ENCODE data around the gene CD38. TPM values are rescaled to one million over a fixed set of nuclear protein-coding genes. Genes with fewer than 3 reads are reported as not detected.

CD38 gene
- total RNA-seq, 4 donors from 2014 or later: 0.26 to 4.6 (median 1.6) TPM

- DNase-seq: no peak
- TF ChIP-seq, protein P1, sequence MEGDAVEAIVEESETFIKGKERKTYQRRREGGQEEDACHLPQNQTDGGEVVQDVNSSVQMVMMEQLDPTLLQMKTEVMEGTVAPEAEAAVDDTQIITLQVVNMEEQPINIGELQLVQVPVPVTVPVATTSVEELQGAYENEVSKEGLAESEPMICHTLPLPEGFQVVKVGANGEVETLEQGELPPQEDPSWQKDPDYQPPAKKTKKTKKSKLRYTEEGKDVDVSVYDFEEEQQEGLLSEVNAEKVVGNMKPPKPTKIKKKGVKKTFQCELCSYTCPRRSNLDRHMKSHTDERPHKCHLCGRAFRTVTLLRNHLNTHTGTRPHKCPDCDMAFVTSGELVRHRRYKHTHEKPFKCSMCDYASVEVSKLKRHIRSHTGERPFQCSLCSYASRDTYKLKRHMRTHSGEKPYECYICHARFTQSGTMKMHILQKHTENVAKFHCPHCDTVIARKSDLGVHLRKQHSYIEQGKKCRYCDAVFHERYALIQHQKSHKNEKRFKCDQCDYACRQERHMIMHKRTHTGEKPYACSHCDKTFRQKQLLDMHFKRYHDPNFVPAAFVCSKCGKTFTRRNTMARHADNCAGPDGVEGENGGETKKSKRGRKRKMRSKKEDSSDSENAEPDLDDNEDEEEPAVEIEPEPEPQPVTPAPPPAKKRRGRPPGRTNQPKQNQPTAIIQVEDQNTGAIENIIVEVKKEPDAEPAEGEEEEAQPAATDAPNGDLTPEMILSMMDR (IDR thresholded peaks at IDR 0.05): no peak
- no peak for TF ChIP-seq POLR2A (IDR thresholded peaks at IDR 0.05)
- H3K4me3 ChIP-seq: no peak overlapping the region
- intact Hi-C loops (cut with DNase I; ENCODE audit: low total_unique reads): no loop called here
- H3K4me1 ChIP-seq: no peaks in the 10 kb centered on the region
- no peaks in the 10 kb centered on the region for H3K36me3 ChIP-seq
- H3K27me3 ChIP-seq: no peaks in the 10 kb centered on the region
- no peaks in the 10 kb centered on the region for H3K9me3 ChIP-seq
- H3K27ac ChIP-seq: no peak overlapping the region
Observed at GRCh38 chr4:15737255-15737654, 40.9 kb upstream of the CD38 start.

GRCh38 chr4:15738877-15739276, 39.3 kb upstream of the CD38 start:
- TF ChIP-seq POLR2A (IDR thresholded peaks at IDR 0.05): no peak
- TF ChIP-seq, protein P1 (IDR thresholded peaks at IDR 0.05): no peak
- Histone ChIP-seq H3K27ac (no peak overlapping the region), H3K9me3 (no peaks in the 10 kb centered on the region), H3K36me3 (no peaks in the 10 kb centered on the region), H3K4me1 (no peaks in the 10 kb centered on the region), H3K27me3 (no peaks in the 10 kb centered on the region), H3K4me3 (no peak overlapping the region)
- intact Hi-C loops (cut with DNase I; ENCODE audit: low total_unique reads): no loop called here
- DNase-seq: no peak

- no peak overlapping the region for H3K27ac ChIP-seq
- no peaks in the 10 kb centered on the region for H3K9me3 ChIP-seq
- TF ChIP-seq POLR2A (IDR thresholded peaks at IDR 0.05): no peak
- TF ChIP-seq, protein P1 (IDR thresholded peaks at IDR 0.05): no peak
- no peaks in the 10 kb centered on the region for H3K36me3 ChIP-seq
- no peaks in the 10 kb centered on the region for H3K4me1 ChIP-seq
- no peak overlapping the region for H3K4me3 ChIP-seq
- intact Hi-C loops (cut with DNase I; ENCODE audit: low total_unique reads): no loop called here
- DNase-seq: no peak
- no peaks in the 10 kb centered on the region for H3K27me3 ChIP-seq
Observed at GRCh38 chr4:15740764-15741404, 37.2 kb upstream of the CD38 start.

DNA sequence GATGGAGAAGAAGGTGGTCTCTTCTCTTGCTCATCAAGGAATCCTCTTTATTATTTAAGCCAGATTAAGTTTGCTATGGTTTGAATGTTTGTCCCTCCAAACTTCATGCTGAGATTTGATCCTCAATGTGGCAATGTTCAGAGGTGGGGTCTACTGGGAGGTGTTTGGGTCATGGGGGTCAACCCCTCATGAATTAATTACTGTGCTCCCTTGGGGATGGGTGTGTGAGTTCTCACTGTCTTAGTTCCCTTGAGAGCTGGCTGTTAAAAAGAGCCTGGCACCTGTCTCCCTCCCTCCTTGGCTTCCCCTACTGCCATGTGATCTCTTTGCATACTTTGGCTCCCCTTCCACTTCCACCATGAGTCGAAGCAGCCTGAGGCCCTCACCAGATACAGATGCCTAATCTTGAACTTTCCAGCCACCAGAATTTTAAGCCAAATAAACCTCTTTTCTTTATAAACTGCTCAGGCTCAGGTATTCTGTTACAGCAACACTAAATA, 36.0 kb upstream of the CD38 start:
- Histone ChIP-seq H3K27ac (no peak overlapping the region), H3K27me3 (no peaks in the 10 kb centered on the region), H3K4me1 (no peaks in the 10 kb centered on the region), H3K4me3 (no peak overlapping the region), H3K36me3 (no peaks in the 10 kb centered on the region), H3K9me3 (no peaks in the 10 kb centered on the region)
- no peak for DNase-seq
- intact Hi-C loops (cut with DNase I; ENCODE audit: low total_unique reads): no loop called here
- TF ChIP-seq, protein P1 (IDR thresholded peaks at IDR 0.05): no peak
- no peak for TF ChIP-seq POLR2A (IDR thresholded peaks at IDR 0.05)

- Histone ChIP-seq H3K36me3 (no peaks in the 10 kb centered on the region), H3K4me3 (no peak overlapping the region), H3K27me3 (no peaks in the 10 kb centered on the region), H3K27ac (no peak overlapping the region), H3K4me1 (no peaks in the 10 kb centered on the region), H3K9me3 (no peaks in the 10 kb centered on the region)
- TF ChIP-seq POLR2A (IDR thresholded peaks at IDR 0.05): no peak
- TF ChIP-seq, protein P1 (IDR thresholded peaks at IDR 0.05): no peak
- no peak for DNase-seq
- intact Hi-C loops (cut with DNase I; ENCODE audit: low total_unique reads): no loop called here
Observed at GRCh38 chr4:15742637-15743036, 35.5 kb upstream of the CD38 start.
